Measurements from ENCODE around the gene MYH4.

The MYH4 gene
- long read RNA-seq, result 0 reads

- Histone ChIP-seq H3K27ac (replicated peaks) (no peak within 1 kb of the TSS), H3K27me3 (ENCODE audit: insufficient read depth, poor library complexity, severe bottlenecking) (no peaks in the 10 kb centered on the region), H3K4me3 (replicated peaks; ENCODE audit: insufficient read depth, low read length) (no peak within 1 kb of the TSS)
- no peak for DNase-seq (ENCODE audit: low read depth in 1 of 2, low spot score in 1 of 2)
- TF ChIP-seq POLR2AphosphoS5 (IDR thresholded peaks at IDR 0.05; ENCODE audit: low read depth), result no peak
- no peak for TF ChIP-seq CTCF (IDR thresholded peaks at IDR 0.05; ENCODE audit: insufficient read depth, low read length)
- TF ChIP-seq GABPA (IDR thresholded peaks at IDR 0.05; ENCODE audit: low read depth), result no peak
- TF ChIP-seq SPI1 (IDR thresholded peaks at IDR 0.05; ENCODE audit: borderline replicate concordance, low read depth), result no peak
- no peak for TF ChIP-seq REST (IDR thresholded peaks at IDR 0.05; ENCODE audit: insufficient replicate concordance, low read depth)
These were observed at the start of gene MYH4 for GRCh38 chr17:10469459-10469858. Gene MYH4, minus strand, starts transcription at chr17:10469559. Its CDS starts 2,814 bp downstream, at chr17:10466745.

GRCh38 chr17:10518271-10519037, 49.1 kb upstream of the MYH4 start, which contains the start of gene MYH1:
Gene MYH1, minus strand, starts transcription at chr17:10518542. Its CDS starts 1,900 bp downstream, at chr17:10516642.
- TF ChIP-seq REST (IDR thresholded peaks at IDR 0.05; ENCODE audit: insufficient replicate concordance, low read depth) (no peak), CTCF (IDR thresholded peaks at IDR 0.05; ENCODE audit: insufficient read depth, low read length) (no peak), GABPA (IDR thresholded peaks at IDR 0.05; ENCODE audit: low read depth) (no peak), SPI1 (IDR thresholded peaks at IDR 0.05; ENCODE audit: borderline replicate concordance, low read depth) (no peak), POLR2AphosphoS5 (IDR thresholded peaks at IDR 0.05; ENCODE audit: low read depth) (no peak)
- DNase-seq (ENCODE audit: low read depth in 1 of 2, low spot score in 1 of 2), result no peak
- Histone ChIP-seq H3K27me3 (ENCODE audit: insufficient read depth, poor library complexity, severe bottlenecking) (no peaks in the 10 kb centered on the region), H3K4me3 (replicated peaks; ENCODE audit: insufficient read depth, low read length) (no peak within 1 kb of the TSS), H3K27ac (replicated peaks) (no peak within 1 kb of the TSS)

- TF ChIP-seq SPI1 (IDR thresholded peaks at IDR 0.05; ENCODE audit: borderline replicate concordance, low read depth) (no peak), GABPA (IDR thresholded peaks at IDR 0.05; ENCODE audit: low read depth) (no peak), CTCF (IDR thresholded peaks at IDR 0.05; ENCODE audit: insufficient read depth, low read length) (no peak), REST (IDR thresholded peaks at IDR 0.05; ENCODE audit: insufficient replicate concordance, low read depth) (no peak), POLR2AphosphoS5 (IDR thresholded peaks at IDR 0.05; ENCODE audit: low read depth) (no peak)
- Histone ChIP-seq H3K4me3 (replicated peaks; ENCODE audit: insufficient read depth, low read length) (no peak overlapping the region), H3K27ac (replicated peaks) (no peak overlapping the region), H3K27me3 (ENCODE audit: insufficient read depth, poor library complexity, severe bottlenecking) (no peaks in the 10 kb centered on the region)
- DNase-seq (ENCODE audit: low read depth in 1 of 2, low spot score in 1 of 2), result no peak
These were observed 47.3 kb upstream of the MYH4 start for GRCh38 chr17:10516638-10517037.

Measured in HL-60 (cell line).